ENCODE results near the gene TBX1. TPM values are rescaled to one million over a fixed set of nuclear protein-coding genes. Genes with fewer than 3 reads are reported as not detected.

The TBX1 gene
- total RNA-seq, 1 experiment from 2014 or later: 3.9 TPM

DNA sequence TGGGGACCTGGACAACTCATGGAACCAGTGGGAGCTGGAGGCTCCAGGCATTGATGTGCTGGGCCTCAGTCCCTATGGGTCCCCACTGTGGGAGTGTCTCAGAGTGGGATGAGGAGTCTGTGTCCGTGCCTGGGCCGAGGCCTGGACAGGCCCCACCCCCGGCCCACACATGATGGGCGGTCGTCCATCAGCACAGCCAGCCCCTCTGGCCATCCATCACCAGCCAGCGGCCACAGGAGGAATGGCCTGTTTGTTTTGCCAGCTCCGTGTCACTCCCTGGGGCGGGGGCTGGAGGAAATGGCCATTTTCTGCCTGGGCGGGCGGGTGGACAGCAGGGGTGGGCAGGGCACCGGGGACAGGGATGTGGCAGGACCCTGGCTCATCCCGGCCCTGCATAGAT, 13.0 kb upstream of the TBX1 start:
- H3K27me3 ChIP-seq (ENCODE audit: insufficient read depth, low read length): no peaks in the 10 kb centered on the region
- no peaks in the 10 kb centered on the region for H3K36me3 ChIP-seq (ENCODE audit: control insufficient read depth in 1 of 2, insufficient read depth in 2 of 2, low read length in 2 of 2)
- H4K20me1 ChIP-seq (ENCODE audit: insufficient read depth): no peaks in the 10 kb centered on the region
- H3K9me2 ChIP-seq (ENCODE audit: insufficient read depth): no peaks in the 10 kb centered on the region
- no peak overlapping the region for H2AFZ ChIP-seq (ENCODE audit: low read depth, low read length, poor library complexity, severe bottlenecking)
- no peak for DNase-seq (ENCODE audit: low read depth, low spot score)
- RAD21 ChIA-PET (ENCODE audit: low non-redundant PET in 1 of 2, low total read pairs in 2 of 2, uncharacterized antibody in 2 of 2, unreplicated experiment in 2 of 2): no interaction called here
- intact Hi-C loops (cut with micrococcal nuclease): no loop called here
- H3K4me1 ChIP-seq (ENCODE audit: control insufficient read depth in 1 of 2, insufficient read depth in 2 of 2, low read length in 2 of 2): no peaks in the 10 kb centered on the region
- H3K79me2 ChIP-seq (ENCODE audit: insufficient read depth, low read length): no peaks in the 10 kb centered on the region
- ATAC-seq: no peak
- H3K9ac ChIP-seq (ENCODE audit: low read length): no peak overlapping the region
- H3K4me3 ChIP-seq (replicated peaks in 1 of 2; ENCODE audit: low read depth in 1 of 2, low read length in 2 of 2): no peak overlapping the region
- TF ChIP-seq, protein P1, sequence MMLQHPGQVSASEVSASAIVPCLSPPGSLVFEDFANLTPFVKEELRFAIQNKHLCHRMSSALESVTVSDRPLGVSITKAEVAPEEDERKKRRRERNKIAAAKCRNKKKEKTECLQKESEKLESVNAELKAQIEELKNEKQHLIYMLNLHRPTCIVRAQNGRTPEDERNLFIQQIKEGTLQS (IDR thresholded peaks at IDR 0.05): no peak
- TF ChIP-seq, protein P2, sequence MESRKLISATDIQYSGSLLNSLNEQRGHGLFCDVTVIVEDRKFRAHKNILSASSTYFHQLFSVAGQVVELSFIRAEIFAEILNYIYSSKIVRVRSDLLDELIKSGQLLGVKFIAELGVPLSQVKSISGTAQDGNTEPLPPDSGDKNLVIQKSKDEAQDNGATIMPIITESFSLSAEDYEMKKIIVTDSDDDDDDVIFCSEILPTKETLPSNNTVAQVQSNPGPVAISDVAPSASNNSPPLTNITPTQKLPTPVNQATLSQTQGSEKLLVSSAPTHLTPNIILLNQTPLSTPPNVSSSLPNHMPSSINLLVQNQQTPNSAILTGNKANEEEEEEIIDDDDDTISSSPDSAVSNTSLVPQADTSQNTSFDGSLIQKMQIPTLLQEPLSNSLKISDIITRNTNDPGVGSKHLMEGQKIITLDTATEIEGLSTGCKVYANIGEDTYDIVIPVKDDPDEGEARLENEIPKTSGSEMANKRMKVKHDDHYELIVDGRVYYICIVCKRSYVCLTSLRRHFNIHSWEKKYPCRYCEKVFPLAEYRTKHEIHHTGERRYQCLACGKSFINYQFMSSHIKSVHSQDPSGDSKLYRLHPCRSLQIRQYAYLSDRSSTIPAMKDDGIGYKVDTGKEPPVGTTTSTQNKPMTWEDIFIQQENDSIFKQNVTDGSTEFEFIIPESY (IDR thresholded peaks at IDR 0.05; ENCODE audit: extremely low read depth, insufficient replicate concordance, low read length): no peak
- TF ChIP-seq SIN3A (IDR thresholded peaks at IDR 0.05; ENCODE audit: low read depth): no peak
- TF ChIP-seq JUND (IDR thresholded peaks at IDR 0.05): no peak
- no peak for TF ChIP-seq CEBPB (IDR thresholded peaks at IDR 0.05; ENCODE audit: low read depth)
- TF ChIP-seq EZH2 (IDR thresholded peaks at IDR 0.05): no peak
- TF ChIP-seq, protein P3, sequence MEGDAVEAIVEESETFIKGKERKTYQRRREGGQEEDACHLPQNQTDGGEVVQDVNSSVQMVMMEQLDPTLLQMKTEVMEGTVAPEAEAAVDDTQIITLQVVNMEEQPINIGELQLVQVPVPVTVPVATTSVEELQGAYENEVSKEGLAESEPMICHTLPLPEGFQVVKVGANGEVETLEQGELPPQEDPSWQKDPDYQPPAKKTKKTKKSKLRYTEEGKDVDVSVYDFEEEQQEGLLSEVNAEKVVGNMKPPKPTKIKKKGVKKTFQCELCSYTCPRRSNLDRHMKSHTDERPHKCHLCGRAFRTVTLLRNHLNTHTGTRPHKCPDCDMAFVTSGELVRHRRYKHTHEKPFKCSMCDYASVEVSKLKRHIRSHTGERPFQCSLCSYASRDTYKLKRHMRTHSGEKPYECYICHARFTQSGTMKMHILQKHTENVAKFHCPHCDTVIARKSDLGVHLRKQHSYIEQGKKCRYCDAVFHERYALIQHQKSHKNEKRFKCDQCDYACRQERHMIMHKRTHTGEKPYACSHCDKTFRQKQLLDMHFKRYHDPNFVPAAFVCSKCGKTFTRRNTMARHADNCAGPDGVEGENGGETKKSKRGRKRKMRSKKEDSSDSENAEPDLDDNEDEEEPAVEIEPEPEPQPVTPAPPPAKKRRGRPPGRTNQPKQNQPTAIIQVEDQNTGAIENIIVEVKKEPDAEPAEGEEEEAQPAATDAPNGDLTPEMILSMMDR (IDR thresholded peaks at IDR 0.05 in 2 of 3, conservative IDR thresholded peaks at IDR 0.05 in 1 of 3; ENCODE audit: borderline replicate concordance in 1 of 3, insufficient read depth in 1 of 3, low read depth in 2 of 3, low read length in 2 of 3): no peak
- no peak for TF ChIP-seq SRF (IDR thresholded peaks at IDR 0.05; ENCODE audit: low read depth)
- no peak for TF ChIP-seq SP1 (IDR thresholded peaks at IDR 0.05; ENCODE audit: low read depth)
- TF ChIP-seq FOSL1 (IDR thresholded peaks at IDR 0.05; ENCODE audit: low read depth): no peak
- TF ChIP-seq, protein P4, sequence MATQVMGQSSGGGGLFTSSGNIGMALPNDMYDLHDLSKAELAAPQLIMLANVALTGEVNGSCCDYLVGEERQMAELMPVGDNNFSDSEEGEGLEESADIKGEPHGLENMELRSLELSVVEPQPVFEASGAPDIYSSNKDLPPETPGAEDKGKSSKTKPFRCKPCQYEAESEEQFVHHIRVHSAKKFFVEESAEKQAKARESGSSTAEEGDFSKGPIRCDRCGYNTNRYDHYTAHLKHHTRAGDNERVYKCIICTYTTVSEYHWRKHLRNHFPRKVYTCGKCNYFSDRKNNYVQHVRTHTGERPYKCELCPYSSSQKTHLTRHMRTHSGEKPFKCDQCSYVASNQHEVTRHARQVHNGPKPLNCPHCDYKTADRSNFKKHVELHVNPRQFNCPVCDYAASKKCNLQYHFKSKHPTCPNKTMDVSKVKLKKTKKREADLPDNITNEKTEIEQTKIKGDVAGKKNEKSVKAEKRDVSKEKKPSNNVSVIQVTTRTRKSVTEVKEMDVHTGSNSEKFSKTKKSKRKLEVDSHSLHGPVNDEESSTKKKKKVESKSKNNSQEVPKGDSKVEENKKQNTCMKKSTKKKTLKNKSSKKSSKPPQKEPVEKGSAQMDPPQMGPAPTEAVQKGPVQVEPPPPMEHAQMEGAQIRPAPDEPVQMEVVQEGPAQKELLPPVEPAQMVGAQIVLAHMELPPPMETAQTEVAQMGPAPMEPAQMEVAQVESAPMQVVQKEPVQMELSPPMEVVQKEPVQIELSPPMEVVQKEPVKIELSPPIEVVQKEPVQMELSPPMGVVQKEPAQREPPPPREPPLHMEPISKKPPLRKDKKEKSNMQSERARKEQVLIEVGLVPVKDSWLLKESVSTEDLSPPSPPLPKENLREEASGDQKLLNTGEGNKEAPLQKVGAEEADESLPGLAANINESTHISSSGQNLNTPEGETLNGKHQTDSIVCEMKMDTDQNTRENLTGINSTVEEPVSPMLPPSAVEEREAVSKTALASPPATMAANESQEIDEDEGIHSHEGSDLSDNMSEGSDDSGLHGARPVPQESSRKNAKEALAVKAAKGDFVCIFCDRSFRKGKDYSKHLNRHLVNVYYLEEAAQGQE (IDR thresholded peaks at IDR 0.05; ENCODE audit: low read depth): no peak
- TF ChIP-seq ELF1 (IDR thresholded peaks at IDR 0.05; ENCODE audit: borderline replicate concordance, low read depth): no peak
- TF ChIP-seq, protein P5, sequence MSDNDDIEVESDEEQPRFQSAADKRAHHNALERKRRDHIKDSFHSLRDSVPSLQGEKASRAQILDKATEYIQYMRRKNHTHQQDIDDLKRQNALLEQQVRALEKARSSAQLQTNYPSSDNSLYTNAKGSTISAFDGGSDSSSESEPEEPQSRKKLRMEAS (IDR thresholded peaks at IDR 0.05): no peak
- TF ChIP-seq EGR1 (IDR thresholded peaks at IDR 0.05; ENCODE audit: low read depth): no peak
- no peak for TF ChIP-seq TCF7L2 (IDR thresholded peaks at IDR 0.05; ENCODE audit: borderline replicate concordance, extremely low read depth, insufficient read depth, insufficient read length)
- no peak for TF ChIP-seq ZNF274 (IDR thresholded peaks at IDR 0.05; ENCODE audit: low read depth, low read length)
- no peak for TF ChIP-seq EZH2phosphoT487 (IDR thresholded peaks at IDR 0.05; ENCODE audit: borderline replicate concordance)
- TF ChIP-seq CBX3 (IDR thresholded peaks at IDR 0.05; ENCODE audit: low read depth): no peak
- TF ChIP-seq YY1 (IDR thresholded peaks at IDR 0.05; ENCODE audit: extremely low read depth, insufficient replicate concordance, low read depth, low read length): no peak
- TF ChIP-seq RAD21 (IDR thresholded peaks at IDR 0.05; ENCODE audit: low read depth): no peak
- no peak overlapping the region for H3K4me2 ChIP-seq (ENCODE audit: low read length)
- CTCF ChIA-PET: interaction anchor here (0.9 to 1.6 kb wide), 2 partner anchors 9 to 17 kb away, joined by 3 to 8 read pairs; no protein-coding TSS in a partner anchor
- POLR2A ChIA-PET: interaction anchor here (1.2 kb wide), 1 partner anchor 163 kb away, joined by 3 read pairs; no protein-coding TSS in a partner anchor
- H3K27ac ChIP-seq (ENCODE audit: low read depth, low read length): no peak overlapping the region
- BruUV-seq (replicated peaks): no TSS peak
- no peaks in the 10 kb centered on the region for H3K9me3 ChIP-seq (ENCODE audit: control insufficient read depth in 1 of 2, insufficient read depth in 1 of 2, low read depth in 1 of 2, low read length in 2 of 2)

Data from HCT116 (cell line).